GM19193 (cell line): ENCODE data around the gene HTRA3.

ENCODE experiments used
- POLR2A ChIP-seq: IDR thresholded peaks from 4 replicates; pipeline ENCODE4 v1.6.1; 2011; ENCODE audit not compliant: insufficient read depth, insufficient read length; ENCODE audit errors: extremely low read depth

HTRA3 gene

DNA sequence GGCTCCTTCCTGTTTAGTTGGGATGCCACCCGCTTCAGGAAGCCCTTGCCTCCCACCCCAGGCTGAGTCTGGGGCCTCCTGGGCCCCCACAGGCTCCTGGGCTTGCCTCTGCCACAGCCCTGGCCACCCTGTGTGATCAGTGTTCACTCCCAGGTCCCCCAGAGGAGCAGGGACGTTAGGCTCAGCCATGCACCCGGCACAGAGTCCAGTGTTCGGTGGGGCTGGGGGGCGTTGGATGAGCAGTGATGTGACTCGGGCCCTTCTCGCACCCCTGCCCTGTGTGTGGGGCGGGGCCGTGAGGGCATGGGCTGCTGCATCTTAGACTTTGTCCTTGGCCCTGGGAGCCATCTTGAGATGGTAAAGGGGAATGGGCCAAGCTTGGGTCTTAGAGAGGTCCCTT is 29.9 kb upstream of the HTRA3 start:
- no peak for TF ChIP-seq POLR2A

GRCh38 chr4:8240211-8241041 is 29.1 kb upstream of the HTRA3 start:
- TF ChIP-seq POLR2A, result no peak

DNA sequence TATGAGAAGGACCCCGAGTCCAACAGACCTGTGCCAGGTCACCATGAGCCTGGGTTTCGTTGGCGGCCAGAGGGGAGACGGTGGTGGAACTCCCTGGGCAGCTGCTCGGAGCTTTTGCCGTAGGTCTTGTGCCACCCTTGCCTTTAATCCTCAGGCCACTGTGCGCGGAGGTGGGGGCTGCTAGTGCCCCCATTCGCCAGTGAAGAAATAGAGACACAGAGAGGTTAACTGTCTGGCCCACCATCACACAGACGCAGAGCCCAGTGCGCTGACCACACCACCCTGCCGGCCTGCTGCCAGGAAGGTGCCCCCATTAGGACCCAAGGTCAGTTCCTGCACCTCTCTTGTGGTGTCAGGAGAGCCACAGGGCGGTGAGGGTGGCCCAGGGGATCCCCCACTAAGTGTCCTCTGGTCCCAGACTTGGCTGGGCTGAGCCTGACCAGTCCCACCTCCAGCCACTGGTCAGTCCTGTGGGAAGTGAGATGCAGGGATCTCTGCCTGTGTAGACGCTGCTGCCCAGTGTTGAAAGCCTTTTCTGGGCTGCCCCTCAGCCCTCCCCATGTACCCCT is 28.3 kb upstream of the HTRA3 start:
- no peak for TF ChIP-seq POLR2A

GRCh38 chr4:8241895-8242696 is 27.5 kb upstream of the HTRA3 start:
- TF ChIP-seq POLR2A, result no peak

DNA sequence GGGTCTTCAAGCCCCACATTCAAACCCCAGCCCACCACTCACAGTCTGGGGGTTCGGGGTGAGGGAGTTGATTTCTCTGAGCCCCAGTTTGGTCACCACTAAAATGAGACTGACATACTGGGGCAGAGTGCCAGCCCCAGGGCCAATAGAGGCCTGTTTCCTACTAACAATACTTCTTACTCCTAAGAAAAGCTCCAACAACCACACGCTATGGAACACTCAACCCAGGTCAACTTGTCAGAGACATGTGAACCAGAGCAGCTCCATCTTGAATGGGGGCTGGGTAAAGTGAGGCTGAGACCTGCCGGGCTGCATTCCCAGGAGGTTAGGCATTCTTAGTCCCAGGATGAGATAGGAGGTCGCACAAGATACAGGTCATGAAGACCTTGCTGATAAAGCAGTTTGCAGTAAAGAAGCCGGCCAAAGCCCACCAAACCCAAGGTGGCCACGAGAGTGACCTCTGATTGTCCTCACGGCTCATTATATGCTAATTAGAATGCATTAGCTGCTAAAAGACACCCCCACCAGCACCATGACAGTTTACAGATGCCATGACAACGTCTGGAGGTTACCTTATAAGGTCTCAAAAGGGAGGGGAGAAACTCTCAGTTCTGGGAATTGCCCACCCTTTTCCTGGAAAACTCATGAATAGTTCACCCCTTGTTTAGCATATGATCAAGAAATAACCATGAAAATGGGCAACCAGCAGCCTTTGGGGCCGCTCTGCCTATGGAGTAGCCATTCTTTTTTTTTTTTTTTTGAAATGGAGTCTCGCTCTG is 26.6 kb upstream of the HTRA3 start:
- no peak for TF ChIP-seq POLR2A

DNA sequence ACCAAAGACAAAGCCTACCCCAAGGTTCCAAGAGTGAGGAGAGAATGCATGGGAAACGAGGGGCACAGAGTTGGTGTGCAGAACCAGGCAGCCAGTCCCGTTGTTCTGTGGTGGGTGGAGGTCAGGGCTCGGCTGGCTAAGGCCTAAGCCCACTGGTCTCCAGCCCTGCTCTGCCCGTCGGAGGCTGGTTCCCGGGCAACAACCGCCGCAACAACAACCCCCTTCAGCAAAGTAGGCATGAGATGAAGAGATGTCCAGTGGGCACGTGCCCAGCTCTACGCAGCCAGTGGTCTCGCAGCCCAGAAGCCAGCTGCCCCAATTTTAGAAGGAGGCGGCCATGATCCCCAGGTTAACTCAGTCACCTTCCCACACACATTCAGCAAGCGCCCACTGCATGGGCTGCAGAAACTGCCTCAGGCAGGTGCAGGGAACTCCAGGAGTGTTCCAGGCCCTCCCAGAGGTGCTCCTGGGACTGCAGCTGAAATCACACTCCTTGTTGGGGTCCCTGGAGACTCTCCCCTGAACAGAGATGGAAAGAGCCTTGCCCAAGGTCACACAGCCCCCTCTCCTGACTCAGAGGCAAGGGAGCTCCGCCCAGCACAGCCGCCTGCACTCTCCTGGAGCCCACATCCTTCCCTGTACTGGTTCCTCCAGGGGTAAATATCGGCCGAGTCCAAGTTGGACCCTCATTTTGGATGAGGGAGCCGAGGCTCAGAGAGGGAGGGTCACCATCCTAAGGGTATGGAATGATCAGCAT is 25.4 kb upstream of the HTRA3 start:
- no peak for TF ChIP-seq POLR2A

- no peak for TF ChIP-seq POLR2A
These were observed 24.6 kb upstream of the HTRA3 start for GRCh38 chr4:8244931-8245460.

DNA sequence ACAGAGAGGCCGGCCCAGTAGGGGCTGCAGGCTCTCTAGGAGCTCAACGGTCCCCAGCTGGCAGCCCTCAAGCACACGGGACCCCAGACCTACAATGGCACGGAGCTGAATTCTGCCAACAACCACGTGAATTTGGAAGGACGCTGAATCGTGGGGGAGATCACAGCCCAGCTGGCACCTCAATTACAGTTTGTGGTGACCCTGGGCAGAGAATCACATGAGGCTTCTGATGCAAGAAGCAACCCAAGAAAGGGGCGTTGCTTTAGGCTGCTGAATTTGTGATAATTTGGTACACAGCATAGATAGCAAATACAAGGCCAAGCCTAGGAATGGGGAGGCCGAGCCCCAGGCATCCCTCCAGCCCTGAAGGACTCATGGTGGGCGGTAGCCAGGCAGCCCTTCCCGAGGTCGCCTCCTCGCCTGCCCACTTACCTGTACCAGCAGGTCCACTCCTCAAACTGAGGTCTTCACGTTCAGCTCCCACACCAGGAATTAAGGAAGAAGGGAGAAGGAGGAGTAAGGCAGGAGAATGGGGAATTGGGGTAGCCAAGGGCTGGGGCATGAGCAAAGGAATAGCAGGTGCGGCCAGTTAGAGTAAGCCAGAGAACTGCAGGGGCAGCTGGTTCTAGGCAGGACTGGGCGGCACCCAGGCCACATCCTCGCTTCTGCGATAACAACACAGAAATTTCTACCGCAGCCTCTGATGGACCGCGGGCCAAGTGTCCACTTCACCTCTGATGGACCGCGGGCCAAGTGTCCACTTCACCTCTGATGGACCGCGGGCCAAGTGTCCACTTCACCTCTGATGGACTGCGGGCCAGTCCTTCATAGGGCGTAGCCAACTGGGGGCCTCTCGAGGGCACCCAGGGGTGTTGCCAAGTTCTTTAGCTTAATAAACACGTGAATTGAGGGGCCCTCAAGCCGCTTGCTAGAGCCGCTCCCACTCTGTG is 23.4 kb upstream of the HTRA3 start:
- TF ChIP-seq POLR2A, result no peak

- TF ChIP-seq POLR2A, result no peak
These were observed 22.3 kb upstream of the HTRA3 start for GRCh38 chr4:8247047-8247930.

- TF ChIP-seq POLR2A, result no peak
These were observed 21.5 kb upstream of the HTRA3 start for GRCh38 chr4:8248091-8248490.

DNA sequence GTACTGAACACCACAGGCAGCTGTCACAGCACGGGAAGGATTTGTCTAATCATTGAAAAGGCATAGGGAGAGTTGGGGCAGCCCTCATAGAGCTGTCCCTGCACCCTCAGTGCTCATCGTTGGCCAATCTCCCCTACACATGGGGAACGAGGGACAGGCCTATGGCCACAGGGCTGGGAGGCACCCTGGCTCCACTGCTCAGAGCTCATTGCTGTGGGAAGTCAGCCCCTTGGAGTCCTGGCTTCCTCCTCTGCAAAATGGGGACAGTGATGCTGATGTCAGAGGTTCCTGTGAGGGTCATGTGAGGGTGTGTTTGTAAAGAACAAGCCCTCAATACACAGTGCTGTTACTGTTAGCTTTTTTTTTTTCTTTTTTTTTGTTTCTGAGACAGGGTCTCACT is 19.3 kb upstream of the HTRA3 start:
- no peak for TF ChIP-seq POLR2A

GRCh38 chr4:8250637-8251036 is 18.9 kb upstream of the HTRA3 start:
- no peak for TF ChIP-seq POLR2A

DNA sequence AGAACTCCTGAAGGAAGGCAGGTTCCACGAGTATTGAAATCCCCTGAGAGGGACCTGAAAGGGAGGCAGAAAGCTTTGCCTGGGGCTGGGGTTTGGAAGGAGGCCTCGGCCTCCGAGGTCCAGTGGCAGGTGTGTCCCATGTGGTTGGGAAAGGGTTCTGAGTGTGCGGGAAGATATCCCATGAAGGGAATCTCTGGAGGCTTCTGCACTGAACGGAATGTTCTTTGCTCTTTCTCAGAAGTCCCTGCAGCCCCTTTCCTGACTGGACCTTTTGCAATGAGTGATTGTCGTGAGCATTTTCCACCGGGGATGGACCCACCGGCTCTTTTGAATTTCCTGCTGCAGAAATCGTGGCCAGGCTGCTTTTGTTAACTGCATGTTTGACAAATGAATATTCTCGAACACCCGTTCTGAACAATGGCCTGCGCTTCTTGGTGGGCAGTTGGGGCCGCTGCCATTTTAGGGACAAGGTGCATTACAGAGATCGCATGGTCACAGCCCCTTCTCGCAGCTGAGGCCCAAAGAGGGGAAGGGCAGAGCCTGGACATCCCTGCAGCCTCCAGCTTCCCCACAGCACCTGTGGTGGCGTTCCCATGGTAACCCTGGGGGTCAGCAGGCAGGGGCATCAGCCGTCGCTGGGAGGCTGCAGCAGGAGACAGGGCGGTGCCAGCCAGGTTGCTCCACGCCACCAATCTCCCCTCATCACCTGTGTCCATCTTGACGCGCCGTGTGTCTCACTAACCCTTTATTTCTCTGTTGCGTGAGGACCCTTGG is 18.3 kb upstream of the HTRA3 start:
- no peak for TF ChIP-seq POLR2A
